ENCODE data around the gene TRANK1.

TRANK1 gene

GRCh38 chr3:36991923-36992805 lies 47.3 kb upstream of the TRANK1 start:
- Histone ChIP-seq H3K27me3 (ENCODE audit: control insufficient read depth, low read length) (no peaks in the 10 kb centered on the region), H3K4me2 (ENCODE audit: low read length) (peak overlapping the region; percentile 98), H3K27ac (ENCODE audit: low read depth, low read length) (peak overlapping the region; percentile 82), H3F3A (ENCODE audit: control insufficient read depth, insufficient read depth) (peaks cover 11% of the 10 kb centered on the region), H3K4me3 (ENCODE audit: low read length) (peak overlapping the region; percentile 87), H3K79me2 (ENCODE audit: control insufficient read depth, low read length) (peaks cover 92% of the 10 kb centered on the region), H3K36me3 (ENCODE audit: control insufficient read depth, low read length) (peaks cover 86% of the 10 kb centered on the region), H3K4me1 (ENCODE audit: control insufficient read depth, low read length) (peaks cover 45% of the 10 kb centered on the region), H4K20me1 (ENCODE audit: control insufficient read depth, insufficient read depth, low read depth, low read length) (peaks cover 39% of the 10 kb centered on the region; the same call in 1 of the 2 replicates), H3K9me2 (replicated peaks; ENCODE audit: control insufficient read depth, low read length) (no peaks in the 10 kb centered on the region), H3K9me3 (ENCODE audit: control insufficient read depth, insufficient read depth, low read length) (no peaks in the 10 kb centered on the region)
- no peak for TF ChIP-seq EZH2phosphoT487 (IDR thresholded peaks at IDR 0.05; ENCODE audit: borderline replicate concordance, low read length)
- TF ChIP-seq CTCF (IDR thresholded peaks at IDR 0.05; ENCODE audit: low read depth, low read length, poor library complexity, severe bottlenecking) = no peak

- peaks cover 45% of the 10 kb centered on the region for H3K4me1 ChIP-seq (ENCODE audit: control insufficient read depth, low read length)
- H4K20me1 ChIP-seq (ENCODE audit: control insufficient read depth, insufficient read depth, low read depth, low read length) = peaks cover 39% of the 10 kb centered on the region; the same call in 1 of the 2 replicates
- H3K4me3 ChIP-seq (ENCODE audit: low read length) = peak overlapping the region; percentile 87
- no peaks in the 10 kb centered on the region for H3K27me3 ChIP-seq (ENCODE audit: control insufficient read depth, low read length)
- H3K9me2 ChIP-seq (replicated peaks; ENCODE audit: control insufficient read depth, low read length) = no peaks in the 10 kb centered on the region
- H3K79me2 ChIP-seq (ENCODE audit: control insufficient read depth, low read length) = peaks cover 86% of the 10 kb centered on the region
- H3K36me3 ChIP-seq (ENCODE audit: control insufficient read depth, low read length) = peaks cover 86% of the 10 kb centered on the region
- H3F3A ChIP-seq (ENCODE audit: control insufficient read depth, insufficient read depth) = peaks cover 17% of the 10 kb centered on the region
- H3K9me3 ChIP-seq (ENCODE audit: control insufficient read depth, insufficient read depth, low read length) = no peaks in the 10 kb centered on the region
- no peak for TF ChIP-seq CTCF (IDR thresholded peaks at IDR 0.05; ENCODE audit: low read depth, low read length, poor library complexity, severe bottlenecking)
- no peak for TF ChIP-seq EZH2phosphoT487 (IDR thresholded peaks at IDR 0.05; ENCODE audit: borderline replicate concordance, low read length)
- peak overlapping the region; percentile 98 for H3K4me2 ChIP-seq (ENCODE audit: low read length)
- peak overlapping the region; percentile 82 for H3K27ac ChIP-seq (ENCODE audit: low read depth, low read length)
Observed at GRCh38 chr3:36991147-36991546, 46.3 kb upstream of the TRANK1 start.

- H3K36me3 ChIP-seq (ENCODE audit: control insufficient read depth, low read length) = peaks cover 87% of the 10 kb centered on the region
- H3K4me2 ChIP-seq (ENCODE audit: low read length) = peak overlapping the region; percentile 98
- TF ChIP-seq EZH2phosphoT487 (IDR thresholded peaks at IDR 0.05; ENCODE audit: borderline replicate concordance, low read length) (no peak), CTCF (IDR thresholded peaks at IDR 0.05; ENCODE audit: low read depth, low read length, poor library complexity, severe bottlenecking) (no peak)
- H3K9me3 ChIP-seq (ENCODE audit: control insufficient read depth, insufficient read depth, low read length) = no peaks in the 10 kb centered on the region
- H3F3A ChIP-seq (ENCODE audit: control insufficient read depth, insufficient read depth) = peaks cover 25% of the 10 kb centered on the region
- H3K4me3 ChIP-seq (ENCODE audit: low read length) = peak overlapping the region; percentile 87
- H3K9me2 ChIP-seq (replicated peaks; ENCODE audit: control insufficient read depth, low read length) = no peaks in the 10 kb centered on the region
- no peak overlapping the region for H3K27ac ChIP-seq (ENCODE audit: low read depth, low read length)
- peaks cover 39% of the 10 kb centered on the region; the same call in 1 of the 2 replicates for H4K20me1 ChIP-seq (ENCODE audit: control insufficient read depth, insufficient read depth, low read depth, low read length)
- H3K79me2 ChIP-seq (ENCODE audit: control insufficient read depth, low read length) = peaks cover 70% of the 10 kb centered on the region
- peaks cover 45% of the 10 kb centered on the region for H3K4me1 ChIP-seq (ENCODE audit: control insufficient read depth, low read length)
- H3K27me3 ChIP-seq (ENCODE audit: control insufficient read depth, low read length) = no peaks in the 10 kb centered on the region
Observed at GRCh38 chr3:36989568-36989967, 44.7 kb upstream of the TRANK1 start.
